Measurements from ENCODE around the gene NID1. TPM values are rescaled to one million over a fixed set of nuclear protein-coding genes. Genes with fewer than 3 reads are reported as not detected.
A peak's percentile ranks its signal among the peaks of the same experiment; 100 is the strongest.

NID1 gene
- total and polyA plus RNA-seq, 4 donors: 15.4 to 151 (median 45.1) TPM

GRCh38 chr1:236016782-236017400 is 48.0 kb downstream of the NID1 start:
- H3K9ac ChIP-seq (ENCODE audit: insufficient read depth in 1 of 2, low read length in 2 of 2): no peak overlapping the region
- H3K27ac ChIP-seq (ENCODE audit: low read depth in 1 of 2, low read length in 1 of 2): peak overlapping the region in 1 of 2 donors; percentile 34
- TF ChIP-seq CTCF (IDR thresholded peaks at IDR 0.05; ENCODE audit: control extremely low read depth, extremely low read depth): no peak
- ATAC-seq (ENCODE audit: insufficient read depth, low FRiP score) (no peak), DNase-seq (no peak)
- peaks cover 4 to 32% (median 11%) of the 10 kb centered on the region in 5 donors for H3K4me1 ChIP-seq (ENCODE audit: control insufficient read depth in 5 of 5, insufficient read depth in 5 of 5, low read length in 5 of 5)
- no peaks in the 10 kb centered on the region for H3K9me3 ChIP-seq (ENCODE audit: control insufficient read depth in 4 of 4, insufficient read depth in 3 of 4, low read length in 3 of 4)
- H3K4me3 ChIP-seq: no peak overlapping the region
- 97% methylated on average over 5 of the region's 5 CpGs for WGBS, 2 donors
- H3K27me3 ChIP-seq (ENCODE audit: control insufficient read depth in 3 of 3, insufficient read depth in 3 of 3, low read length in 2 of 3): no peaks in the 10 kb centered on the region
- H3K36me3 ChIP-seq (ENCODE audit: control insufficient read depth in 4 of 4, insufficient read depth in 4 of 4, low read length in 4 of 4): peaks cover 6 to 46% (median 26%) of the 10 kb centered on the region in 4 donors

- 66% methylated on average over 3 of the region's 3 CpGs for WGBS, 2 donors
- DNase-seq (no peak), ATAC-seq (ENCODE audit: insufficient read depth, low FRiP score) (no peak)
- Histone ChIP-seq H3K9me3 (ENCODE audit: control insufficient read depth in 4 of 4, insufficient read depth in 3 of 4, low read length in 3 of 4) (no peaks in the 10 kb centered on the region), H3K27ac (ENCODE audit: low read depth in 1 of 2, low read length in 1 of 2) (peak overlapping the region in 1 of 2 donors; percentile 58), H3K4me1 (ENCODE audit: control insufficient read depth in 5 of 5, insufficient read depth in 5 of 5, low read length in 5 of 5) (peaks cover 1 to 24% (median 10%) of the 10 kb centered on the region in 5 donors), H3K27me3 (ENCODE audit: control insufficient read depth in 3 of 3, insufficient read depth in 3 of 3, low read length in 2 of 3) (no peaks in the 10 kb centered on the region), H3K9ac (ENCODE audit: insufficient read depth in 1 of 2, low read length in 2 of 2) (no peak overlapping the region), H3K4me3 (no peak overlapping the region), H3K36me3 (ENCODE audit: control insufficient read depth in 4 of 4, insufficient read depth in 4 of 4, low read length in 4 of 4) (peaks cover 10 to 52% (median 29%) of the 10 kb centered on the region in 4 donors)
- no peak for TF ChIP-seq CTCF (IDR thresholded peaks at IDR 0.05; ENCODE audit: control extremely low read depth, extremely low read depth)
Observed at GRCh38 chr1:236016083-236016482, 48.8 kb downstream of the NID1 start.

GRCh38 chr1:236015539-236015938 is 49.4 kb downstream of the NID1 start:
- Histone ChIP-seq H3K4me1 (ENCODE audit: control insufficient read depth in 5 of 5, insufficient read depth in 5 of 5, low read length in 5 of 5) (peaks cover 0 to 19% (median 8%) of the 10 kb centered on the region in 5 donors), H3K9me3 (ENCODE audit: control insufficient read depth in 4 of 4, insufficient read depth in 3 of 4, low read length in 3 of 4) (no peaks in the 10 kb centered on the region), H3K27me3 (ENCODE audit: control insufficient read depth in 3 of 3, insufficient read depth in 3 of 3, low read length in 2 of 3) (no peaks in the 10 kb centered on the region), H3K4me3 (no peak overlapping the region), H3K36me3 (ENCODE audit: control insufficient read depth in 4 of 4, insufficient read depth in 4 of 4, low read length in 4 of 4) (peaks cover 10 to 51% (median 29%) of the 10 kb centered on the region in 4 donors), H3K9ac (ENCODE audit: insufficient read depth in 1 of 2, low read length in 2 of 2) (no peak overlapping the region), H3K27ac (ENCODE audit: low read depth in 1 of 2, low read length in 1 of 2) (peak overlapping the region; percentile 58 to 72)
- ATAC-seq (ENCODE audit: insufficient read depth, low FRiP score) (no peak), DNase-seq (no peak)
- 73 to 83% methylated on average over 4 of the region's 4 CpGs for whole genome bisulfite sequencing, 2 donors
- no peak for TF ChIP-seq CTCF (IDR thresholded peaks at IDR 0.05; ENCODE audit: control extremely low read depth, extremely low read depth)

Data from lung (tissue), 12 donors.